Subcutaneous abdominal adipose tissue (tissue), 5 donors: ENCODE results near the gene TSPO.
"Not testable (repeated sequence)": the region's sequence is repeated elsewhere in the genome, so short reads cannot be mapped to it uniquely, and the experiment has no call there.

Experiments
- H3K27ac ChIP-seq: one replicate; pipeline ENCODE4 v1.7.0; 2013; ENCODE audit warnings: low read depth, mild to moderate bottlenecking, inconsistent platforms, low read length, moderate library complexity
- H3K27me3 ChIP-seq, 5 donors: one replicate each; pipeline ENCODE4 v1.7.0; 2013; ENCODE audit warnings: low read length in 5 of 5, inconsistent platforms in 1 of 5; ENCODE audit not compliant: control insufficient read depth in 5 of 5, insufficient read depth in 4 of 5
- H3K36me3 ChIP-seq, 5 donors: one replicate each; pipeline ENCODE4 v1.7.0; 2013; ENCODE audit warnings: low read length in 5 of 5; ENCODE audit not compliant: control insufficient read depth in 5 of 5, insufficient read depth in 5 of 5
- H3K4me1 ChIP-seq, 5 donors: one replicate each; pipeline ENCODE4 v1.7.0; 2013; ENCODE audit warnings: low read length in 5 of 5, mild to moderate bottlenecking in 3 of 5, moderate library complexity in 1 of 5; ENCODE audit not compliant: control insufficient read depth in 5 of 5, insufficient read depth in 5 of 5
- H3K4me3 ChIP-seq, 5 donors: one replicate each; pipeline ENCODE4 v1.7.0; 2013; ENCODE audit warnings: low read length in 5 of 5, low read depth in 1 of 5
- H3K9ac ChIP-seq, 5 donors: one replicate each; pipeline ENCODE4 v1.7.0; 2013; ENCODE audit warnings: low read length in 5 of 5, mild to moderate bottlenecking in 4 of 5, moderate library complexity in 3 of 5
- H3K9me3 ChIP-seq, 5 donors: one replicate each; pipeline ENCODE4 v1.7.0; 2013; ENCODE audit warnings: low read length in 5 of 5; ENCODE audit not compliant: control insufficient read depth in 5 of 5
- donor health status: healthy.
- donor health status: healthy.
- donor health status: healthy.
- donor health status: healthy.
- donor health status: healthy.

Gene TSPO

GRCh38 chr22:43151251-43152002, at the start of gene TSPO:
Gene TSPO, plus strand, starts transcription at chr22:43151559. Its CDS starts 7,680 bp downstream, at chr22:43159239.
- no peaks in the 10 kb centered on the region for H3K27me3 ChIP-seq
- peak within 1 kb of the TSS; percentile 56 to 94 (median 67) for H3K9ac ChIP-seq
- peak within 1 kb of the TSS; percentile 93 for H3K27ac ChIP-seq
- peaks cover 0 to 2% (median 0%) of the 10 kb centered on the region in 5 donors for H3K36me3 ChIP-seq
- H3K9me3 ChIP-seq = no peaks in the 10 kb centered on the region
- H3K4me1 ChIP-seq = peaks cover 0 to 53% (median 43%) of the 10 kb centered on the region in 5 donors
- H3K4me3 ChIP-seq = peak within 1 kb of the TSS; percentile 67 to 80 (median 71)

GRCh38 chr22:43104056-43104625, 47.2 kb upstream of the TSPO start:
- H3K9ac ChIP-seq, H3K4me1 ChIP-seq, H3K27ac ChIP-seq, H3K4me3 ChIP-seq, H3K27me3 ChIP-seq, H3K36me3 ChIP-seq, H3K9me3 ChIP-seq: not testable (repeated sequence)

- not testable (repeated sequence) for H3K27me3 ChIP-seq, H3K9ac ChIP-seq, H3K9me3 ChIP-seq, H3K36me3 ChIP-seq, H3K27ac ChIP-seq, H3K4me1 ChIP-seq, H3K4me3 ChIP-seq
These were observed 46.4 kb upstream of the TSPO start for GRCh38 chr22:43104950-43105349.

GRCh38 chr22:43106302-43106701, 45.1 kb upstream of the TSPO start:
- peaks cover 0 to 16% (median 12%) of the 10 kb centered on the region in 5 donors for H3K4me1 ChIP-seq
- peaks cover 2 to 10% (median 7%) of the 10 kb centered on the region in 5 donors for H3K27me3 ChIP-seq
- no peak overlapping the region for H3K4me3 ChIP-seq
- H3K36me3 ChIP-seq = no peaks in the 10 kb centered on the region
- no peaks in the 10 kb centered on the region for H3K9me3 ChIP-seq
- no peak overlapping the region for H3K9ac ChIP-seq
- no peak overlapping the region for H3K27ac ChIP-seq

- Histone ChIP-seq H3K27me3 (peaks cover 8 to 26% (median 19%) of the 10 kb centered on the region in 5 donors), H3K27ac (no peak overlapping the region), H3K9me3 (no peaks in the 10 kb centered on the region), H3K4me1 (peaks cover 0 to 26% (median 15%) of the 10 kb centered on the region in 5 donors), H3K9ac (no peak overlapping the region), H3K36me3 (no peaks in the 10 kb centered on the region), H3K4me3 (no peak overlapping the region)
These were observed 41.8 kb upstream of the TSPO start for GRCh38 chr22:43109511-43109910.

- H3K4me1 ChIP-seq = peaks cover 0 to 26% (median 15%) of the 10 kb centered on the region in 5 donors
- H3K4me3 ChIP-seq = peak overlapping the region; percentile 45 to 75 (median 59)
- peak overlapping the region in 2 of 5 donors; percentile 41 to 53 for H3K9ac ChIP-seq
- no peak overlapping the region for H3K27ac ChIP-seq
- peaks cover 8 to 26% (median 23%) of the 10 kb centered on the region in 5 donors for H3K27me3 ChIP-seq
- H3K36me3 ChIP-seq = no peaks in the 10 kb centered on the region
- H3K9me3 ChIP-seq = no peaks in the 10 kb centered on the region
These were observed 41.4 kb upstream of the TSPO start for GRCh38 chr22:43109921-43110443.

- H3K36me3 ChIP-seq = no peaks in the 10 kb centered on the region
- H3K27me3 ChIP-seq = peaks cover 8 to 26% (median 25%) of the 10 kb centered on the region in 5 donors
- peak within 1 kb of the TSS; percentile 45 to 75 (median 59) for H3K4me3 ChIP-seq
- H3K4me1 ChIP-seq = peaks cover 0 to 26% (median 15%) of the 10 kb centered on the region in 5 donors
- peak within 1 kb of the TSS in 3 of 5 donors; percentile 53 to 62 (median 55) for H3K9ac ChIP-seq
- no peaks in the 10 kb centered on the region for H3K9me3 ChIP-seq
- H3K27ac ChIP-seq = no peak within 1 kb of the TSS
These were observed 40.9 kb upstream of the TSPO start, which contains the start of gene BIK for GRCh38 chr22:43110444-43110926. Gene BIK, plus strand, starts transcription at chr22:43110750. Its CDS starts 13,273 bp downstream, at chr22:43124023.

GRCh38 chr22:43110927-43111623, 40.3 kb upstream of the TSPO start:
- Histone ChIP-seq H3K36me3 (no peaks in the 10 kb centered on the region), H3K27ac (no peak overlapping the region), H3K27me3 (peaks cover 8 to 26% (median 25%) of the 10 kb centered on the region in 5 donors), H3K4me3 (peak overlapping the region in 4 of 5 donors; percentile 42 to 71 (median 52)), H3K9ac (peak overlapping the region in 3 of 5 donors; percentile 43 to 62 (median 55)), H3K9me3 (no peaks in the 10 kb centered on the region), H3K4me1 (peaks cover 0 to 26% (median 15%) of the 10 kb centered on the region in 5 donors)

- H3K36me3 ChIP-seq = no peaks in the 10 kb centered on the region
- H3K4me1 ChIP-seq = peaks cover 0 to 29% (median 15%) of the 10 kb centered on the region in 5 donors
- no peak overlapping the region for H3K27ac ChIP-seq
- no peak overlapping the region for H3K4me3 ChIP-seq
- no peak overlapping the region for H3K9ac ChIP-seq
- H3K27me3 ChIP-seq = peaks cover 8 to 26% (median 25%) of the 10 kb centered on the region in 5 donors
- H3K9me3 ChIP-seq = no peaks in the 10 kb centered on the region
These were observed 37.7 kb upstream of the TSPO start for GRCh38 chr22:43113526-43114251.
